ENCODE measurements around the gene HAVCR2.
"Not testable (repeated sequence)": the region's sequence is repeated elsewhere in the genome, so short reads cannot be mapped to it uniquely, and the experiment has no call there.

HAVCR2 gene

GRCh38 chr5:157066080-157066479, 42.8 kb downstream of the HAVCR2 start:
- in situ Hi-C loops (cut with MboI; ENCODE audit: low sequenced_read_pairs, unreplicated experiment): loop anchor here (10.0 kb wide), 1 partner anchor 59 kb away; no protein-coding TSS in a partner anchor
- DNase-seq (ENCODE audit: low spot score): no peak
- no peak for TF ChIP-seq CTCF (IDR thresholded peaks at IDR 0.05; ENCODE audit: borderline replicate concordance, control extremely low read depth, extremely low read depth, insufficient read depth, missing control alignments)

- in situ Hi-C loops (cut with MboI; ENCODE audit: low sequenced_read_pairs, unreplicated experiment): loop anchor here (10.0 kb wide), 1 partner anchor 61 kb away; no protein-coding TSS in a partner anchor
- TF ChIP-seq CTCF (IDR thresholded peaks at IDR 0.05; ENCODE audit: borderline replicate concordance, control extremely low read depth, extremely low read depth, insufficient read depth, missing control alignments): no peak
- DNase-seq (ENCODE audit: low spot score): no peak
Measured at GRCh38 chr5:157063776-157064430, 44.9 kb downstream of the HAVCR2 start.

DNA sequence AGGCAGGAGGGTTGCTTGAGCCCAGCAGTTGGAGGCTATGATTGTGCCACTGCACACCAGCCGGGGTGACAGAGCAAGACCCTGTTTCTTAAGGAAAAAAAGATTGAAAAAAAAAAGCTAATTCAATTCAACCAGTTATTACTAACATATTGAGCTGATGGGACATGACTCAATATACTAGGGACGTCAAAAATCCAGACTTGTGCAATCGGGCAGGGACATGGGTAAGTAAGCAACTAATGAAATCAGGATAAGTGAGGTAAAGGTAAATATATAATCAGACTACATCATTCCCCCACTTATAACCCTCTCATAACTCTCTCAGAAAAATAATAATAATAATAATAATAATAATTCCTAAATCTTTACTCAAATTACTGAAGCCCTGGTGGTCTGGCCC, 49.0 kb downstream of the HAVCR2 start:
- DNase-seq (ENCODE audit: low spot score): no peak
- no peak for TF ChIP-seq CTCF (IDR thresholded peaks at IDR 0.05; ENCODE audit: borderline replicate concordance, control extremely low read depth, extremely low read depth, insufficient read depth, missing control alignments)
- in situ Hi-C loops (cut with MboI; ENCODE audit: low sequenced_read_pairs, unreplicated experiment): loop anchor here (10.0 kb wide), 1 partner anchor 65 kb away; no protein-coding TSS in a partner anchor

DNA sequence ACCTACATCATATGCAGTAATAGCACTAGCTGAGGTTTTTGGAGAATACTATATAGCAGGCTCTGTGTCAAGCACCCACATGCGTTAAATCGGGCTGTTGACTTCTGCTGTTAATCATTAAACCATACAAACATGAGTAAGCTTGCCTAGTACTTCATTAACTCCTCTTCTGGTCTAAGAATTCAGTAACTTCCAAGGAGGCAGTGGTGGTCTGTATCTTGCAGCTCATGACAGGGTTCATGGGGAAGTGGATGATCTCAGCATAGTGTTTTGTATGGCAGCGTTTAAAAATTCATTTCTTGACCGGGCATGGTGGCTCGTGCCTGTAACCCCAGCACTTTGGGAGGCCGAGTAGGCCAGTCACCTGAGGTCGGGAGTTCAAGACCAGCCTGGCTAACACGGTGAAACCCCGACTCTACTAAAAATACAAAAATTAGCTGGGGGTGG, 49.7 kb downstream of the HAVCR2 start, which contains the start of gene HAVCR1:
Gene HAVCR1, minus strand, starts transcription at position 24 of the 447 bp plus-strand sequence. CDS start 1,173 bp downstream, outside the sequence.
- DNase-seq (ENCODE audit: low spot score): no peak
- no peak for TF ChIP-seq CTCF (IDR thresholded peaks at IDR 0.05; ENCODE audit: borderline replicate concordance, control extremely low read depth, extremely low read depth, insufficient read depth, missing control alignments)
- in situ Hi-C loops (cut with MboI; ENCODE audit: low sequenced_read_pairs, unreplicated experiment): no loop called here

GRCh38 chr5:157057459-157058370, 51.1 kb downstream of the HAVCR2 start:
- no peak for TF ChIP-seq CTCF (IDR thresholded peaks at IDR 0.05; ENCODE audit: borderline replicate concordance, control extremely low read depth, extremely low read depth, insufficient read depth, missing control alignments)
- no peak for DNase-seq (ENCODE audit: low spot score)
- in situ Hi-C loops (cut with MboI; ENCODE audit: low sequenced_read_pairs, unreplicated experiment): no loop called here

DNA sequence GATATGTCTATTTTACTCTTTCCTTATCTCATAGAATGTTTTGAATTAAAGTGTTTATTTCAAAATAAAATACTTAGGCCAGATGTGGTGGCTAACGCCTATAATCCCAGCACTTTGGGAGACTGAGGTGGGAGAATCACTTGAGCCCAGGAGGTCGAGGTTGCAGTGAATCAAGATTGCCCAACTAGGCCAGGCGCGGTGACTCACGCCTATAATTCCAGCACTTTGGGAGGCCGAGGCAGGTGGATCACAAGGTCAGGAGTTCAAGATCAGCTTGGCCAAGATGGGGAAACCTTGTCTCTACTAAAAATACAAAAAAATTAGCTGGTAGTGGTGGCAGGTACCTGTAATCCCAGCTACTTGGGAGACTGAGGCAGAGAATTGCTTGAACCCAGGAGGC, 52.0 kb downstream of the HAVCR2 start:
- DNase-seq (ENCODE audit: low spot score); in situ Hi-C loops (cut with MboI; ENCODE audit: low sequenced_read_pairs, unreplicated experiment): not testable (repeated sequence)

Measured in GM13976 (cell line).